Effector CD4-positive, alpha-beta T cell (primary cell): ENCODE measurements around the gene LAMB4.

Experiments
- DNase-seq: peaks from one replicate; pipeline ENCODE4 v3.0.0-alpha.2; 2020

The LAMB4 gene

GRCh38 chr7:108108131-108108530 lies 22.0 kb downstream of the LAMB4 start:
- no peak for DNase-seq

DNA sequence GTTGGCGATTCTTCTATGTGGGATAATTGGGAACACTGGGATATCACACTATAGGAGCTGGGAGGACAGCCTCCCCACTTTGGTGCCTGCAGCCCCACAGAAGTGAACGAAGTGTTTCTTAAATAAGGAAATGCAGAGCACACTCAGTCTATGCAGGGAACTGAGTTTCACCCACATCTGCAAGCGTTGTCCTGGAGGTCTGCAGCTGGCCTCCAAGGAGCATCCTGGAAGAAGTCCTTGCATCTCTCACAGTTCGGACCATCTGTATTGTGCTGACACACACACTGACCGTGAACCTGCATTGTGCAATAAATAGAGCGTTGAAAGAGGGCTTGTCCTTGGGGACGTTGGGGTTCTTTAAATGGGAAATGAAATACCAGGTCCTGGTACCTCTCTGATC lies 25.8 kb downstream of the LAMB4 start:
- DNase-seq: no peak

GRCh38 chr7:108103558-108104298 lies 26.4 kb downstream of the LAMB4 start:
- no peak for DNase-seq

- no peak for DNase-seq
These were observed 27.4 kb downstream of the LAMB4 start for GRCh38 chr7:108102671-108103312.

- no peak for DNase-seq
These were observed 28.4 kb downstream of the LAMB4 start for GRCh38 chr7:108101759-108102158.

- DNase-seq: no peak
These were observed 30.4 kb downstream of the LAMB4 start for GRCh38 chr7:108099713-108100112.

DNA sequence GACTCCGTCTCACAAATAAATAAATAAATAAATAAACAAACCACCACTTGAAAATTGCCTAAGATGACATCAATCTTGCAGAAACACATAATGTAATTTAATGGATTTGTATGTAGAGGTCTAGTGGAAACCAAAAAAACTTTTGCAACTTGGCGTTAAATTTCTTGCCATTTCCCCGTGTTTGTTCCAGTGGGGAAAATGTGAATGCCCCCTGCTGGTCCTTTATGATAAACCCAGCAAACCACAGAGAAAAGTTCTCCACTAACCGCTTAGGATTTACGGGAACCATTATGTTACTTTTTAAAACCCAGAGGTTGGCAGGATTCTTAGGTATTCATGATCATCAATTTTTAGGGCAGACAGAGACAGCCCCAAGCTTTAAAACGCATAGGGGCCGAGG lies 32.5 kb downstream of the LAMB4 start:
- no peak for DNase-seq

GRCh38 chr7:108096996-108097395 lies 33.2 kb downstream of the LAMB4 start:
- DNase-seq: no peak

DNA sequence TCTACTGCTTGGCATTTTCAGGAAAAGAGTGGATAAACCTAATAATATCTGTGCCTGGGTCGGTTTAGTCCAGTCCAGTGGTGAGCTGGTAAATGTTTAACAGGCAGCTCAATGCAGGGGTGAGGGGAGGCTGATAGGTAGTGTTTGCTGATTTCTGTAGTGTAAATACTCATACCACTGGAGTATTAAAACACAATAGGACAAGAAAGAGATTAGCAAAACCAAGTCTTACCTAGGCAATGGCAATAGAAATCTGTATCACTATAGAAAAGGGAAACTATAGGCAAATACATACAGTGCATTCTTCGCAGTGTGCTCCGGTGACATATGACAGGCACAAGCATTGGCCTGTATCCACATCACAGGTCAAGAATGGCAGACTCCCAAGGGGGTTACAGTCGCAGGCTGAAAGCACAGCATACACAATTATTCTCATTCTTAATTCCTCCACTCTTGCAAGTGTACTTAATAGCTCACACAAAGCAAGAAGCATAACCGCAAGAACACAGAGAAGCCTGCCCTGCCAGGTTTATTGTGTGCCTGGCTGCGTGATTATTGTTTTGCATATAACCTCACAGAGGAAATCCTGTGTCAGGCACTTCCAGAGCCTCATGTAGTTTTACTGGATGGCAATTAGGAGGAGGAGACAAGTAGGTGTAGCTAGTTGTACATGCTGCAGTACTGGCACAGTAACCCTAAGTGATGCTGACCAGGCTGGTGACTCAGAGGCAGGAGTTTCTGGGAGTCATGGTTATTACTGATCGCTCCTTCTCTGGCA lies 35.0 kb downstream of the LAMB4 start:
- DNase-seq: no peak

GRCh38 chr7:108094346-108094745 lies 35.8 kb downstream of the LAMB4 start:
- DNase-seq: no peak

GRCh38 chr7:108093851-108094331 lies 36.3 kb downstream of the LAMB4 start:
- DNase-seq: no peak

DNA sequence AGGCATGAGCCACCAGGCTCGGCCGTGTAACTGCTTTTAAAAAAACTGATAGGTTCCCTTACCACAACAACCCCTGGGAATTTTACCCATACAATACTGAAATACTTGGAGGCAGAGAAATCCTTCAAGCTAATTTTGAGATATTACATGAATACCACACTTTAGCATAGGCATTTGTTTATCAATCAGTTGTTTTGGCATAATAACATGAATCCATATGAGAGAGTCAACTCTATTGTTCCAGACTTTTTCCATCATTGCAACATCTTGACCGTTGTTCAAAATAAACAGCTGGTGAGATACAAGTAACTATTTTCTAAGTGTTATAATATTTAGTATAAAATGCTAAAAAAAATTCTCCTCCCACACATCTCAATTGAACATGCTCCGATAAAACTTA lies 36.8 kb downstream of the LAMB4 start:
- DNase-seq: no peak

DNA sequence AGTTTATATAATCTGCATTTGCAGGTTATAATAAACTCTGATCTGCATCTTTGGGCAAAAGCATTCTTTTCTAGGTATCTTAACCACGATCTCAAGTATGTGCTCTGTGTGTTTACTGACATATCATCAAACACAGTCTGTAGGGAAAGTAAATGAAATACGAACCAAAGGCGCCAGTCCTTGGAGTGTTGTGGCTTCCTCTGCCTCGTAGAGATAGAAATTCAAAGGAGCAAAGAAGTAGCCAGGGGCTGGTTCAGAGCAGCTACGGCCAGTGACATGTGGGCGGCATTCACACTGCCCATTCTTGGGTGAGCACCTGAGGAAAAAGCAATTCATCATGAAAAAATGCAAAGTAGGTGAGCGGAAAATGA lies 38.7 kb downstream of the LAMB4 start:
- DNase-seq: no peak

DNA sequence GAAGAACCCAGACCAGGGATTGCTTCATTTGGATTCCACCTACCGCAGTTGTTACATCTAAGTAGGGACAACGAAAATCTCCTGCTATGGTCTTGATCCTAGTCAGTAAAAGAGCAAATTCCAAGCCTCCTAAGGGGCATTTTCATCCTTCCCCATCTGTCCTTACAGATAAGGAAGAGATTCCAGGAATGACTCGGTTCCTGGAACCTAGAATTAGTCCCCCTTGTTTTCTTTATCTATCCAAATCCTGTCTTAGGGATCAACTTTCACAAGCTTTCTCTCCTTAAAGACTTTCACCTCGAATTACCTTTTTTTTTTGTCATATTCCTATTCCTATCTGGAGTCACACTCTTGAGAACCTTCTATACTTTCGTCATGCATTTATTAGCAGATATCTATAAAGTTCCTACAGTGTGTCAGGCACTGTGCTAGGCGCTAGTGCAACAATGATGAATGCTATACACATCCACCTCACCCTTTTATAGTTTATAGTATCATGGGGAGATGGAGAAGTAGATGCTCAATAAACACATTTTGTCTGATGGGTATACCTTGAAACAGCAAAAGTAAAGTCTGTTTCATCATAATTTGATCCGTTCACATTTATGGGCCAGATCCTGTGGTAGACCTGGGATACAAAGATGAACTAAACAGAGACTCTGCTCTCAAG lies 39.2 kb downstream of the LAMB4 start:
- DNase-seq: no peak

DNA sequence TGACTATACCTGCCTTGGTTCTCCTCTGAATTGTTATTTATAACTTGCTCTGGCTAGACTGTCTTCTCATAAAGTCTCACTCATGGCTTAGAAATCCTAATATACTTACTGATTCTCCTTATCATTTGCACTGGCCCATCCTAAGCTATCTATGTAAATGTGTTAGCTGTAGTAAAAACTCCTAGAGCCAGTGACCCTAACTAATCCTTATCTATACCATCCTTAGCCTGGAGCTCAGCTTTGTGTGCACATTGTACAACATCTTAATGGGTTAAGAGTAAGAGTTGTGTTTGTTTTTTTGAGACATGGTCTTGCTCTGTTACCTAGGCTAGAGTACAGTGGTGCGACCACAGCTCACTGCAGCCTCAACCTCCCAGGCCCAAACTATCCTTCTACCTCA lies 40.8 kb downstream of the LAMB4 start:
- no peak for DNase-seq

DNA sequence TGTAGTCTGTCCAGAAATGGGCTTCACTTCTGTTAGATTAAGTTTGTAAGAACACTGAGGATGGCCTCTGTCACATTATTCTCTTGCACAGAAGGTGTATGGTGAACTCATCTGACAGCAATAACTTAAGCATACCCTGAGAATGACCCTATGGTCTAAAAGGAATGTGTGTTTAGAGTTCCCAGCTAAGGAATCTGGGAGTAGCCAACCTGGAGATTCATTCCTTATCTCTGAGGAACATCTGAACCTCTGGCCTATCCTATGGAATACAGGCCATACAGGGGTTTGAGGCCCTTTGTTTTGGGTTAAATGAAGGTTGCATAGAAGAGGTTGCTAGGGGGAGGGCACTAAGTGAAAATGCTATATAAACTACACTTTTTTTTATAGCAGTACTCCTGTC lies 41.4 kb downstream of the LAMB4 start:
- DNase-seq: no peak

GRCh38 chr7:108087778-108088177 lies 42.4 kb downstream of the LAMB4 start:
- DNase-seq: no peak

GRCh38 chr7:108086962-108087361 lies 43.2 kb downstream of the LAMB4 start:
- DNase-seq: no peak

GRCh38 chr7:108086546-108086945 lies 43.6 kb downstream of the LAMB4 start:
- no peak for DNase-seq

DNA sequence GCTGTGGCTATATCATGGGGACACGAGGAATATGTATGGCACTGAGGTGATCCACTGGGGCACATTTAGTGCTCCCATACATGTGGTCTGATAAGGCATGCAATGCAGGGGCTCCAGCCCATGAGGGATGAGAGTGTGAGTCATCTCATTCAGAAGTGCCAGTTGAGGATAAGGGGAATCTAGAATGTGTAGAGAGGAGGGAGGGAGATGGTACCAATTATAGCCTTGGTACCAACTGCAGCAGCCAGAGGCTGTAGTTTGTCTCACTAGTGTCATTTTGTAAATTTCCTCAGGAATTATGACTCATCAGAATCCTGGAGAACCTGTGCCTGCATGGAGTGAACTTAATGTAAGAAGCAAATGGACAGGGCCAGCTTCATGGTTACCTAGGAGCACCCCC lies 46.2 kb downstream of the LAMB4 start:
- no peak for DNase-seq

DNA sequence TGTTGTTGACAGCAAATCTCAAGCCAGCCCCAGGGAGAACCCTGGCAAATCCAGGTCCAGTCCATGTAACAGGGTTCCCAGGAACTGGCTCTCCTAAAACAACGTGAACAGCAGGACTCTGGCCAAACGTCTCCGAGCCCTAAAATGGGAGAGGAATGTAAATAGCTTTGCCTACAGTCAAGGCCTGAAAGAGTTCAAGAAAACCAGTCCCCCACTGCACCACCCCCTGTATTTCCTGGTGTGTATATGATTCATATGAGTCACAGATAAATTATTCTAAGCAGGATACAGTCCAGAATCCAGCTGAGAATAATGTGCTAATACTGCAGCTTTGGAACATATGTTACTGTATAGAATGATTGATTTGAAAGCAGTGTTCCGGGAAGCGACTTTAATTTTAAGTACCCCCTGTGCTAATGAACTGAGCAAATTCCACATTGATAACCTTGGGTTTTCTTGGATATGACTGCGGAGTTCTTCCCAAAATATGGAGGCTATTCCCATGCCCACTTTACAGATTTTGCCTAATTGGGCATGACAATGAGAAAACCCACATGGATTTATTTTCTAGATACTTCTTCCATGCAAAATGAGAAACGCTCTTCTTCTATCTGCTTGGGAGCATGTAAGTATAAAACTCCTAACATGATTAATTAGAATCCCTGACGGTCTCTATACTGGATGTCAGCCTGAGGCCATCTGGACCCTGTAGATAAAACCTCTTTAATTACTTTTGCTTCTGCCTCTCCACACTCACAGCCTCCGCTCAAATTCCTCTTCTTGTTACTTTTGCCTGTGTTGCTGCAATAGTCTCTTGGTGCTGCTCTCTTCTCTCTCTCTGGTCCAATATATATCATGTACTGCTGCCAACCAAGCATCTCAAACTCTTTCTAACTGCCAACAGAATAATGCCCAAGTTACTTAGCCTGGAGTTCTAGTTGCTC lies 50.2 kb downstream of the LAMB4 start:
- DNase-seq: no peak

- no peak for DNase-seq
These were observed 50.9 kb downstream of the LAMB4 start for GRCh38 chr7:108079276-108079647.
